PC-9 (cell line): ENCODE measurements around the gene PCDH9. TPM values are rescaled to one million over a fixed set of nuclear protein-coding genes. Genes with fewer than 3 reads are reported as not detected.
"Not testable (repeated sequence)": the region's sequence is repeated elsewhere in the genome, so short reads cannot be mapped to it uniquely, and the experiment has no call there.

ENCODE experiments used
- BruUV-seq: library from RNA; stranded (reverse); fragments of 400-500 nt; replicated peaks from 2 replicates; lab custom pipeline; 2021; lab: Mats Ljungman, UMichigan
- CTCF ChIA-PET: fragments of 300-600 bp; sonication (Branson Sonifier 250); formaldehyde crosslinking; loops from one replicate; lab custom pipeline; 2022; ENCODE audit warnings: antibody characterized with exemption; lab: Charles Lee
- POLR2A ChIA-PET: fragments of 300-600 bp; sonication (Branson Sonifier 250); formaldehyde crosslinking; loops from one replicate; lab custom pipeline; 2022; ENCODE audit warnings: antibody characterized with exemption; ENCODE audit not compliant: unreplicated experiment; lab: Charles Lee
- DNase-seq, 2 experiments: peaks; one replicate each; pipeline versions ENCODE4 v3.0.0 to v3.0.0-alpha.2; 2015 to 2022; ENCODE audit warnings: mixed read lengths in 1 of 2
- H2AFZ ChIP-seq: fragments of 200-600 bp; sonication (generic); 2 replicates; pipeline ENCODE4 v1.8.1; 2017; ENCODE audit warnings: antibody characterized with exemption
- H3F3A ChIP-seq: fragments of 200-600 bp; sonication (generic); 2 replicates; pipeline ENCODE4 v1.8.1; 2017; ENCODE audit warnings: antibody characterized with exemption, mild to moderate bottlenecking, low read depth; ENCODE audit not compliant: insufficient read depth
- H3K27ac ChIP-seq: fragments of 200-600 bp; sonication (generic); 2 replicates; pipeline ENCODE4 v1.6.1; 2016; ENCODE audit warnings: mixed run types
- H3K27me3 ChIP-seq: fragments of 200-600 bp; sonication (generic); 2 replicates; pipeline ENCODE4 v1.6.1; 2016; ENCODE audit warnings: low read depth, mixed run types; ENCODE audit not compliant: insufficient read depth
- H3K36me3 ChIP-seq: fragments of 200-600 bp; sonication (generic); 2 replicates; pipeline ENCODE4 v1.6.1; 2016; ENCODE audit warnings: low read depth, mixed run types
- H3K4me1 ChIP-seq: fragments of 200-600 bp; sonication (generic); replicated peaks from 2 replicates; pipeline ENCODE4 v1.6.1; 2016; ENCODE audit warnings: mixed run types; ENCODE audit not compliant: insufficient read depth
- H3K4me2 ChIP-seq: fragments of 200-600 bp; sonication (generic); 2 replicates; pipeline ENCODE4 v1.6.1; 2017; ENCODE audit warnings: mixed run types
- H3K4me3 ChIP-seq: fragments of 200-600 bp; sonication (generic); 2 replicates; pipeline ENCODE4 v1.6.1; 2016; ENCODE audit warnings: mixed run types
- H3K79me2 ChIP-seq: fragments of 200-600 bp; sonication (generic); 2 replicates; pipeline ENCODE4 v1.6.1; 2017; ENCODE audit warnings: low read depth, mixed run types
- H3K9me2 ChIP-seq: fragments of 200-600 bp; sonication (generic); 2 replicates; pipeline ENCODE4 v1.8.1; 2017; ENCODE audit warnings: mild to moderate bottlenecking; ENCODE audit not compliant: insufficient read depth
- H3K9me3 ChIP-seq: fragments of 200-600 bp; sonication (generic); 2 replicates; pipeline ENCODE4 v1.8.1; 2016; ENCODE audit warnings: low read depth; ENCODE audit not compliant: insufficient read depth
- H4K20me1 ChIP-seq: fragments of 200-600 bp; sonication (generic); 2 replicates; pipeline ENCODE4 v1.8.1; 2017; ENCODE audit not compliant: insufficient read depth
- EZH2 ChIP-seq: fragments of 200-600 bp; sonication (generic); IDR thresholded peaks from 2 replicates; pipeline ENCODE4 v1.8.0; 2017; ENCODE audit warnings: antibody characterized with exemption, low read depth
- intact Hi-C: fragments of 100-400 bp; cut with micrococcal nuclease; formaldehyde crosslinking; loops from one replicate; pipeline ENCODE4 v1.10.0; 2022; ENCODE audit not compliant: unreplicated experiment
- total RNA-seq: library from RNA; stranded (reverse); gene quantifications from 2 replicates; pipeline ENCODE4 v1.2.3, GENCODE V29; 2021
- TF ChIP-seq, protein P1 (sequence below): fragments of 200-600 bp; sonication (generic); conservative IDR thresholded peaks from 2 replicates; pipeline ENCODE4 v1.6.1; 2017; ENCODE audit warnings: mixed run types, antibody characterized with exemption, mild to moderate bottlenecking, moderate library complexity

The PCDH9 gene
- total RNA-seq, 1 experiment from 2014 or later, result 0.37 TPM

DNA sequence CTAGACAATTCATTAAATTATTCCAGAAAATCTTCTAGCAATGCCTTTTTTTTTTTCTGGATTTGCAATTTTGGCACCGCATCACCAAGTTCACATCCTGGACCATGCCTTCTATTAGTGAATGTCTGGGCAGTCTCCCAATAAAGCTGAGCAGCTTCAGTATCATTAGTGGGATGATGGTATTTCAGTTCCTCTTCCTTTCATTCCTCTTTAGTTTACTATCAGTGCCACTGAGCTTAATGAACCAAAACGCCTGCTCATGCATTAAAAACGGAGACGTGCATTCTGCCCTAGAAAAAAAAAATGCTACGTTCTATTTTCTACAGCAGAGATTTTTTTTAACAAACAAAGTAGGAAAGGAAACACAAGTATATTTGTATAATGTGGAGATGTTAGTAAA is 343.0 kb downstream of the PCDH9 start:
- CTCF ChIA-PET, result no interaction called here

DNA sequence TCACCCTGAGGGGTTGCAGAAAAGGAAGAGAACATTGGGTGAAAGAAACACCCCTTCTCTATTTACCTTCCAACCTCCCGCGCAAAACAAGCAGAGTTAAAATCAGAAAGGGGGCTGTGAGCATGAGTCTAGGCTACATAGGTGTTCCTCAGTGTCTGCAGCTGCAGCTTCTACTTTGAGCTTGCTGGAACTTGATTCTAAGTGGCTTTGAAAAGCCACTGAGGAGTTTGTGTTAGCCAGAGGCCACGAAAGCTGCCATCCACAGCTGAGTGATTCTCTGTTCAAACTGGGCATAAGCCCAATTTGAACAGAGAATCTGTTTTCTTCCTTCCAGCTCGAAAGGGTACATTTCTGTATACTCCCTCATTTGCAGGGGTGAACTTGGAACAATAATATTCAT is 343.9 kb downstream of the PCDH9 start:
- Histone ChIP-seq H3K27me3 (no peaks in the 10 kb centered on the region), H4K20me1 (no peaks in the 10 kb centered on the region), H3K9me3 (no peaks in the 10 kb centered on the region), H3K4me2 (no peak overlapping the region), H3K36me3 (no peaks in the 10 kb centered on the region), H3K27ac (no peak overlapping the region), H3F3A (no peaks in the 10 kb centered on the region), H2AFZ (no peak overlapping the region), H3K4me3 (no peak overlapping the region), H3K4me1 (no peaks in the 10 kb centered on the region), H3K79me2 (no peaks in the 10 kb centered on the region), H3K9me2 (no peaks in the 10 kb centered on the region)
- TF ChIP-seq, protein P1, sequence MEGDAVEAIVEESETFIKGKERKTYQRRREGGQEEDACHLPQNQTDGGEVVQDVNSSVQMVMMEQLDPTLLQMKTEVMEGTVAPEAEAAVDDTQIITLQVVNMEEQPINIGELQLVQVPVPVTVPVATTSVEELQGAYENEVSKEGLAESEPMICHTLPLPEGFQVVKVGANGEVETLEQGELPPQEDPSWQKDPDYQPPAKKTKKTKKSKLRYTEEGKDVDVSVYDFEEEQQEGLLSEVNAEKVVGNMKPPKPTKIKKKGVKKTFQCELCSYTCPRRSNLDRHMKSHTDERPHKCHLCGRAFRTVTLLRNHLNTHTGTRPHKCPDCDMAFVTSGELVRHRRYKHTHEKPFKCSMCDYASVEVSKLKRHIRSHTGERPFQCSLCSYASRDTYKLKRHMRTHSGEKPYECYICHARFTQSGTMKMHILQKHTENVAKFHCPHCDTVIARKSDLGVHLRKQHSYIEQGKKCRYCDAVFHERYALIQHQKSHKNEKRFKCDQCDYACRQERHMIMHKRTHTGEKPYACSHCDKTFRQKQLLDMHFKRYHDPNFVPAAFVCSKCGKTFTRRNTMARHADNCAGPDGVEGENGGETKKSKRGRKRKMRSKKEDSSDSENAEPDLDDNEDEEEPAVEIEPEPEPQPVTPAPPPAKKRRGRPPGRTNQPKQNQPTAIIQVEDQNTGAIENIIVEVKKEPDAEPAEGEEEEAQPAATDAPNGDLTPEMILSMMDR, result no peak
- POLR2A ChIA-PET, result no interaction called here
- intact Hi-C loops, result no loop called here
- DNase-seq, result no peak
- no TSS peak for BruUV-seq
- CTCF ChIA-PET, result no interaction called here

More for the DNA sequence above, 343.0 kb downstream of the PCDH9 start:
- Histone ChIP-seq H2AFZ (no peak overlapping the region), H3F3A (no peaks in the 10 kb centered on the region), H3K27me3 (no peaks in the 10 kb centered on the region), H3K4me1 (no peaks in the 10 kb centered on the region), H3K79me2 (no peaks in the 10 kb centered on the region), H4K20me1 (no peaks in the 10 kb centered on the region), H3K27ac (no peak overlapping the region), H3K9me2 (no peaks in the 10 kb centered on the region), H3K36me3 (no peaks in the 10 kb centered on the region), H3K4me3 (no peak overlapping the region), H3K9me3 (no peaks in the 10 kb centered on the region), H3K4me2 (no peak overlapping the region)
- POLR2A ChIA-PET, result no interaction called here
- TF ChIP-seq, protein P1, result no peak
- no peak for TF ChIP-seq EZH2
- intact Hi-C loops, result no loop called here
- DNase-seq, result no peak
- BruUV-seq, result no TSS peak

DNA sequence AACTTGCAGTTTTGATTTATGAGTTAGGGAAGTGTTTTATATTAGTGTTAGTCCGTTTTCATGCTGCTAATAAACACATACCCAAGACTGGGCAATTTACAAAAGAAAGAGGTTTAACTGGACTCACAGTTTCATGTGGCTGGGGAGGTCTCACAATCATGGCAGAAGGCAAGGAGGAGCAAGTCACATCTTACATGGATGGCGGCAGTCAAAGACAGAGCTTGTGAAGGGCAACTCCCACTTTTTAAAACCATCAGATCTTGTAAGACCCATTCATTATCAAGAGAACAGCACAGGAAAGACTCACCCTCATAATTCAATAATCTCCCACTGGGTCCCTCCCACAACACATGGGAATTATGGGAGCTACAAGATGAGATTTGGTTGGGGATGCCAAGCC is 349.0 kb downstream of the PCDH9 start:
- not testable (repeated sequence) for H2AFZ ChIP-seq

DNA sequence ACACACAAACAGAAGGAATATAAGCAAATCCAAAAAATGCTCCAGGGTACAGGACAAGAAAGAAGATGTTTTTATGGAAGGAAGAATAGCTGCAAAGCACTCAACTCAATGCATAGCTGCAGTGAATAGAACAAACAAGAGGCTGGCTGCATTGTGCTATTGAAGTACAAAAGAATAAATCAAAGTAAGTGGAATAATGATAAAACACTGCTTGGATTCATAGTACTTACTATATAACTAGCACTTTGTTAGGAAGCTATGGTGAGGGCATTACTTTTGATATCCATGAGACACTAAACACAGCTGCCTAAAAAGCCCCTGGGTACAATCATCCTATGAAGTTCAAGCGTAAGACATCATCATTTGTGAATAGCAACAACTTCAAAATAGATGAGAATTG is 350.1 kb downstream of the PCDH9 start:
- Histone ChIP-seq H3K4me2 (no peak overlapping the region), H3K36me3 (no peaks in the 10 kb centered on the region), H3K4me3 (no peak overlapping the region), H3K4me1 (no peaks in the 10 kb centered on the region), H2AFZ (no peak overlapping the region), H3K27me3 (no peaks in the 10 kb centered on the region), H3K9me2 (no peaks in the 10 kb centered on the region), H3F3A (no peaks in the 10 kb centered on the region), H3K79me2 (no peaks in the 10 kb centered on the region), H3K9me3 (no peaks in the 10 kb centered on the region), H3K27ac (no peak overlapping the region), H4K20me1 (no peaks in the 10 kb centered on the region)
- BruUV-seq, result no TSS peak
- intact Hi-C loops, result no loop called here
- CTCF ChIA-PET, result no interaction called here
- no peak for DNase-seq
- POLR2A ChIA-PET, result no interaction called here
- TF ChIP-seq EZH2, result no peak
- TF ChIP-seq, protein P1, result no peak

More for the DNA sequence above, 349.0 kb downstream of the PCDH9 start:
- CTCF ChIA-PET, intact Hi-C loops, H3K27ac ChIP-seq, H3K4me1 ChIP-seq, H3K36me3 ChIP-seq, H3K27me3 ChIP-seq, BruUV-seq, H3F3A ChIP-seq, POLR2A ChIA-PET, DNase-seq, H3K4me2 ChIP-seq, H3K9me2 ChIP-seq, H3K9me3 ChIP-seq, H3K4me3 ChIP-seq, H3K79me2 ChIP-seq, H4K20me1 ChIP-seq: not testable (repeated sequence)
